Mesenchymal stem cell (in vitro differentiated cells and primary cell): ENCODE measurements around the gene ANKLE1.

ENCODE experiments used
- DNase-seq: peaks from one replicate; pipeline ENCODE4 v3.0.0-alpha.2; 2013
- H2AFZ ChIP-seq: one replicate; pipeline ENCODE4 v1.6.1; 2013; ENCODE audit warnings: low read depth, mild to moderate bottlenecking, control low read depth, inconsistent platforms, low read length, moderate library complexity
- H2AK5ac ChIP-seq: 2 replicates; pipeline ENCODE4 v1.6.1; 2013; ENCODE audit warnings: low read length, moderate library complexity, mild to moderate bottlenecking, inconsistent platforms; ENCODE audit not compliant: severe bottlenecking
- H2BK120ac ChIP-seq: one replicate; pipeline ENCODE4 v1.6.1; 2013; ENCODE audit warnings: low read depth, mild to moderate bottlenecking, inconsistent platforms, low read length, moderate library complexity
- H2BK12ac ChIP-seq, 2 experiments: one replicate each; pipeline ENCODE4 v1.6.1; 2013; ENCODE audit warnings: inconsistent platforms in 2 of 2, low read length in 2 of 2, mild to moderate bottlenecking in 2 of 2, moderate library complexity in 2 of 2, control low read depth in 1 of 2
- H2BK15ac ChIP-seq: one replicate; pipeline ENCODE4 v1.6.1; 2013; ENCODE audit warnings: mild to moderate bottlenecking, low read depth, inconsistent platforms; ENCODE audit not compliant: poor library complexity, severe bottlenecking
- H2BK5ac ChIP-seq: 2 replicates; pipeline ENCODE4 v1.6.1; 2013; ENCODE audit warnings: low read depth, mild to moderate bottlenecking, low read length, control low read depth, inconsistent platforms; ENCODE audit not compliant: poor library complexity, severe bottlenecking
- H3K14ac ChIP-seq, 2 experiments: one replicate each; pipeline ENCODE4 v1.6.1; 2013; ENCODE audit warnings: inconsistent platforms in 2 of 2, low read length in 2 of 2, control low read depth in 1 of 2, mild to moderate bottlenecking in 1 of 2, moderate library complexity in 1 of 2
- H3K18ac ChIP-seq, 2 experiments: one replicate each; pipeline ENCODE4 v1.6.1; 2013; ENCODE audit warnings: inconsistent platforms in 2 of 2, low read length in 2 of 2, control low read depth in 1 of 2, low read depth in 1 of 2, mild to moderate bottlenecking in 1 of 2
- H3K23ac ChIP-seq, 2 experiments: one replicate each; pipeline ENCODE4 v1.6.1; 2013; ENCODE audit warnings: inconsistent platforms in 2 of 2, low read length in 2 of 2, mild to moderate bottlenecking in 2 of 2, moderate library complexity in 2 of 2, control low read depth in 1 of 2
- H3K27ac ChIP-seq: 2 replicates; pipeline ENCODE4 v1.5.1; 2013; ENCODE audit warnings: mild to moderate bottlenecking, moderate library complexity, low read length, control low read depth, inconsistent platforms; ENCODE audit not compliant: poor library complexity, severe bottlenecking
- H3K27me3 ChIP-seq, 2 experiments: 2 replicates each; pipeline versions ENCODE4 v1.6.1 to v1.7.0; 2013; ENCODE audit warnings: low read length in 2 of 2, mild to moderate bottlenecking in 2 of 2, moderate library complexity in 2 of 2, control low read depth in 1 of 2, inconsistent platforms in 1 of 2; ENCODE audit not compliant: control insufficient read depth in 1 of 2, insufficient read depth in 1 of 2
- H3K36me3 ChIP-seq, 2 experiments: 2 replicates each; pipeline versions ENCODE4 v1.6.1 to v1.7.0; 2013; ENCODE audit warnings: low read length in 2 of 2, control low read depth in 1 of 2, inconsistent platforms in 1 of 2, low read depth in 1 of 2, mild to moderate bottlenecking in 1 of 2; ENCODE audit not compliant: insufficient read depth in 2 of 2, control insufficient read depth in 1 of 2
- H3K4ac ChIP-seq, 2 experiments: one replicate each; pipeline ENCODE4 v1.6.1; 2013; ENCODE audit warnings: inconsistent platforms in 2 of 2, low read length in 2 of 2, mild to moderate bottlenecking in 2 of 2, moderate library complexity in 2 of 2, control low read depth in 1 of 2, low read depth in 1 of 2
- H3K4me1 ChIP-seq: 2 replicates; pipeline ENCODE4 v1.6.1; 2013; ENCODE audit warnings: low read depth, low read length, control low read depth; ENCODE audit not compliant: control insufficient read depth, insufficient read depth
- H3K4me2 ChIP-seq: 2 replicates; pipeline ENCODE4 v1.6.1; 2013; ENCODE audit warnings: low read length, mild to moderate bottlenecking, inconsistent platforms; ENCODE audit not compliant: poor library complexity, severe bottlenecking
- H3K4me3 ChIP-seq, 2 experiments: 2 replicates each; pipeline versions ENCODE4 v1.5.1 to v1.7.0; 2013; ENCODE audit warnings: low read length in 2 of 2, mild to moderate bottlenecking in 2 of 2, control low read depth in 1 of 2, low read depth in 1 of 2; ENCODE audit not compliant: insufficient read depth in 1 of 2
- H3K79me1 ChIP-seq: replicated peaks from 2 replicates; pipeline ENCODE4 v1.6.1; 2013; ENCODE audit warnings: mild to moderate bottlenecking, control low read depth, low read length, inconsistent platforms; ENCODE audit not compliant: poor library complexity, severe bottlenecking
- H3K9ac ChIP-seq: 2 replicates; pipeline ENCODE4 v1.7.0; 2013; ENCODE audit warnings: mild to moderate bottlenecking, low read length, moderate library complexity
- H3K9me3 ChIP-seq: 2 replicates; pipeline ENCODE4 v1.7.0; 2013; ENCODE audit warnings: mild to moderate bottlenecking, low read length; ENCODE audit not compliant: control insufficient read depth
- H4K8ac ChIP-seq: one replicate; pipeline ENCODE4 v1.6.1; 2013; ENCODE audit warnings: inconsistent platforms, mild to moderate bottlenecking, low read length, moderate library complexity
- H4K91ac ChIP-seq: one replicate; pipeline ENCODE4 v1.6.1; 2013; ENCODE audit warnings: mild to moderate bottlenecking, low read length, inconsistent platforms
- WGBS: methylation state at CpG from one replicate; pipeline ENCODE4 v1.1.7; 2013; ENCODE audit warnings: mixed read lengths; 5-methylcytosine and 5-hydroxymethylcytosine counted together

ANKLE1 gene

DNA sequence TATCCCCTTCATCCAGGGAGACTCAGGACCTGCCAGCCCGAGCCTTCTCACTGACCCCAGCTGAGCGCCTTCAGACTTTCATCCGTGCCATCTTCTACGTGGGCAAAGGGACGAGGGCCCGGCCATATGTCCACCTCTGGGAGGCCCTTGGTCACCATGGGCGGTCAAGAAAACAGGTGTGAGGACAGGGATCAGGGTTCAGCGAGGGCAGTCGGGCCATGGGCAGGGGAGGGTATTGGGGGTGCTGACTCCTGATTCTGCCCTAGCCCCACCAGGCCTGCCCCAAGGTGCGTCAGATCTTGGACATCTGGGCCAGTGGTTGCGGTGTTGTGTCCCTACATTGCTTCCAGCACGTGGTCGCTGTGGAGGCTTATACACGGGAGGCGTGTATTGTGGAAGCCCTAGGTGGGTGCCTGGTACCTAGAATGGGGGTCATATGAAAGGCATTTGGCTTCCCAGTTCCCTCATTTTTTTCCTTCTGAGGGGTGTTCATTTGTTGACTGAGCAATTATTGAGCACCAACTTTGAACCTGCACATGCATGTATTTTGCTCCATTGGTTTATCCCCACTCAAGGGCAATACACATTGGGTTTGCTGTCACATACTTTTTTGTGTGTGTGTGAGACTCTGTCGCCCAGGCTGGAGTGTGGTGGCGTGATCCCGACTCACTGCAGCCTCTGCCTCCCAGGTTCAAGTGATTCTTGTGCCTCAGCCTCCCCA is 3.9 kb downstream of the ANKLE1 start:
- Histone ChIP-seq H3K18ac (no peak overlapping the region), H3K27ac (no peak overlapping the region), H3K79me1 (no peaks in the 10 kb centered on the region), H3K9me3 (no peaks in the 10 kb centered on the region), H3K14ac (no peak overlapping the region), H3K23ac (no peak overlapping the region), H3K4me1 (peaks cover 9% of the 10 kb centered on the region), H3K36me3 (peaks cover 0 to 14% of the 10 kb centered on the region in 2 experiments), H4K8ac (peak overlapping the region; percentile 36), H3K4ac (no peak overlapping the region), H2BK15ac (no peak overlapping the region), H2AFZ (no peak overlapping the region), H3K27me3 (peaks cover 0 to 4% of the 10 kb centered on the region in 2 experiments), H3K4me2 (no peak overlapping the region), H2BK12ac (no peak overlapping the region), H2BK5ac (no peak overlapping the region), H3K4me3 (no peak overlapping the region), H3K9ac (no peak overlapping the region), H4K91ac (no peak overlapping the region), H2AK5ac (no peak overlapping the region), H2BK120ac (no peak overlapping the region)
- no peak for DNase-seq
- 94% methylated on average over 16 of the region's 18 CpGs for WGBS

DNA sequence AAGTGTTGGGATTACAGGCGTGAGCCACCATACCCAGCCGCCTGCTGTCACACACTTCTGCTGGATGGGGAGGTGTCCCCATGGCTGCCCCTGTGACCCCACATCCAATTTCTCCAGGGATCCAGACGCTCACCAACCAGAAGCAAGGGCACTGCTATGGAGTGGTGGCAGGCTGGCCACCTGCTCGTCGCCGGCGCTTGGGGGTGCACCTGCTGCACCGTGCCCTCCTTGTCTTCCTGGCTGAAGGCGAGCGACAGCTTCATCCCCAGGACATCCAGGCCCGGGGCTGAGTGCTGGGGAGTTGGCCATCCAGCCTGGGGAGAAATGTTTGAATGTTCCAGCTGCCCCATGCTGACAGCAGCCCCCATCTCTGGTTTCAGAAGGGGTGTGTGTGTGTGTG is 4.6 kb downstream of the ANKLE1 start:
- H2BK5ac ChIP-seq: no peak overlapping the region
- H3K4ac ChIP-seq: no peak overlapping the region
- no peak overlapping the region for H3K9ac ChIP-seq
- H3K27ac ChIP-seq: no peak overlapping the region
- peak overlapping the region; percentile 73 for H4K91ac ChIP-seq
- H4K8ac ChIP-seq: peak overlapping the region; percentile 36
- H2BK12ac ChIP-seq: no peak overlapping the region
- no peak overlapping the region for H3K4me2 ChIP-seq
- H2AFZ ChIP-seq: no peak overlapping the region
- H3K79me1 ChIP-seq: no peaks in the 10 kb centered on the region
- 95% methylated on average over 11 of the region's 11 CpGs for WGBS
- H3K18ac ChIP-seq: no peak overlapping the region
- no peak for DNase-seq
- H3K4me1 ChIP-seq: peaks cover 9% of the 10 kb centered on the region
- H3K14ac ChIP-seq: no peak overlapping the region
- no peak overlapping the region for H2BK120ac ChIP-seq
- H2BK15ac ChIP-seq: no peak overlapping the region
- no peak overlapping the region for H2AK5ac ChIP-seq
- H3K9me3 ChIP-seq: no peaks in the 10 kb centered on the region
- peaks cover 0 to 4% of the 10 kb centered on the region in 2 experiments for H3K27me3 ChIP-seq
- no peak overlapping the region for H3K4me3 ChIP-seq
- peaks cover 0 to 14% of the 10 kb centered on the region in 2 experiments for H3K36me3 ChIP-seq
- H3K23ac ChIP-seq: no peak overlapping the region

DNA sequence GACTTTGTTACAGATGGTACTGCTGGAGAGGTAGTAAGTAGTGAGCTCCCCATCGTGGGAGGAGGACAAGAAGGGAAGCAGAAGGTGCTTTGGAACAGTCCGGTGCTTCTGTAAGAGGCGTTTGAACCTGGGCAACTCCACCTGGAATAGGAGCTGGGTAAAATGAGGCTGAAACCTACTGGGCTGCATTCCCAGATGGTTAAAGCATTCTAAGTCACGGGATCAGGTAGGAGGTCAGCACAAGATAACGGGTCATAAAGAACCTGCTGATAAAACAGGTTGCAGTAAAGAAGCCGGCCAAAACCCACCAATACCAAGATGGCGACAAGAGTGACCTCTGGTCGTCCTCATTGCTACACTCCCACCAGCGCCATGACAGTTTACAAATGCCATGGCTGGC is 5.1 kb downstream of the ANKLE1 start:
- H3K14ac ChIP-seq: no peak overlapping the region
- H2AFZ ChIP-seq: no peak overlapping the region
- H2BK12ac ChIP-seq: no peak overlapping the region
- WGBS: 93% methylated on average over 9 of the region's 9 CpGs
- H4K8ac ChIP-seq: no peak overlapping the region
- peaks cover 10% of the 10 kb centered on the region for H3K4me1 ChIP-seq
- H3K9me3 ChIP-seq: no peaks in the 10 kb centered on the region
- H3K4me2 ChIP-seq: no peak overlapping the region
- H3K23ac ChIP-seq: no peak overlapping the region
- no peak overlapping the region for H3K18ac ChIP-seq
- H2AK5ac ChIP-seq: no peak overlapping the region
- H3K4me3 ChIP-seq: no peak overlapping the region
- no peak overlapping the region for H4K91ac ChIP-seq
- no peaks in the 10 kb centered on the region for H3K79me1 ChIP-seq
- H3K4ac ChIP-seq: no peak overlapping the region
- no peak overlapping the region for H2BK120ac ChIP-seq
- H3K27me3 ChIP-seq: peaks cover 0 to 4% of the 10 kb centered on the region in 2 experiments
- DNase-seq: no peak
- H3K9ac ChIP-seq: no peak overlapping the region
- no peak overlapping the region for H2BK5ac ChIP-seq
- no peak overlapping the region for H2BK15ac ChIP-seq
- H3K27ac ChIP-seq: no peak overlapping the region
- H3K36me3 ChIP-seq: peaks cover 0 to 10% of the 10 kb centered on the region in 2 experiments

DNA sequence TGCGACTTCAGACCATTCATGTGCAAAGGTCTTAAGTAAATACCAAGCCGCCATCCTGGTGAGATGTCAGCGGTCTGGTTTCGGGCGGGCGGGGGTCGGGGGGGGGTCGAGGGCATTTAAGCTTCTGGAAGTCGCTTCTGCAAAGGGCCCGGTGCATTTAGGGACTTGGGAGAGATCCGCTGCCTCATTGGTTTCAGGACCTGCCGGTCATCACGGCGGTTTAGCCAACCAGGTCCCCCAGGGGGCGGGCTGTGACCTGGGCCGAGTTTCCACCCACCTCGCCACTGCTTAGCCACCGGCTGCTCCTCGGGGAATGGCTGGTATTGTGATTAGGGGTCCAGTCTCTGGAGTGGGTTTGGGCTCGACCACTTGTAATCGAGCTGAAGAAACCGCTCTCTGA is 7.8 kb downstream of the ANKLE1 start:
- Histone ChIP-seq H2BK120ac (no peak overlapping the region), H3K4me2 (peak overlapping the region; percentile 34), H3K9me3 (no peaks in the 10 kb centered on the region), H3K27ac (no peak overlapping the region), H2BK5ac (no peak overlapping the region), H3K27me3 (no peaks in the 10 kb centered on the region), H2AFZ (peak overlapping the region; percentile 47), H3K79me1 (peaks cover 9% of the 10 kb centered on the region), H3K4me3 (no peak overlapping the region), H3K4me1 (peaks cover 15% of the 10 kb centered on the region), H3K36me3 (peaks cover 0 to 7% of the 10 kb centered on the region in 2 experiments), H3K14ac (no peak overlapping the region), H4K91ac (no peak overlapping the region), H3K4ac (no peak overlapping the region), H3K23ac (no peak overlapping the region), H2AK5ac (no peak overlapping the region), H3K18ac (no peak overlapping the region), H4K8ac (peak overlapping the region; percentile 50), H2BK15ac (no peak overlapping the region), H3K9ac (no peak overlapping the region), H2BK12ac (no peak overlapping the region)
- DNase-seq: peak; percentile 88
- WGBS: 18% methylated on average over 22 of the region's 22 CpGs
